HG03045 (cell line): ENCODE measurements around the gene PARD6G.
"Not testable (repeated sequence)": the region's sequence is repeated elsewhere in the genome, so short reads cannot be mapped to it uniquely, and the experiment has no call there.

Source experiments
- ATAC-seq: cut with Tn5 transposase; IDR thresholded peaks from one replicate; pipeline ENCODE4 v1.9.1; 2021; ENCODE audit warnings: mild to moderate bottlenecking, moderate library complexity; ENCODE audit not compliant: unreplicated experiment

The PARD6G gene, protein sequence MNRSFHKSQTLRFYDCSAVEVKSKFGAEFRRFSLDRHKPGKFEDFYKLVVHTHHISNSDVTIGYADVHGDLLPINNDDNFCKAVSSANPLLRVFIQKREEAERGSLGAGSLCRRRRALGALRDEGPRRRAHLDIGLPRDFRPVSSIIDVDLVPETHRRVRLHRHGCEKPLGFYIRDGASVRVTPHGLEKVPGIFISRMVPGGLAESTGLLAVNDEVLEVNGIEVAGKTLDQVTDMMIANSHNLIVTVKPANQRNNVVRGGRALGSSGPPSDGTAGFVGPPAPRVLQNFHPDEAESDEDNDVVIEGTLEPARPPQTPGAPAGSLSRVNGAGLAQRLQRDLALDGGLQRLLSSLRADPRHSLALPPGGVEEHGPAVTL

DNA sequence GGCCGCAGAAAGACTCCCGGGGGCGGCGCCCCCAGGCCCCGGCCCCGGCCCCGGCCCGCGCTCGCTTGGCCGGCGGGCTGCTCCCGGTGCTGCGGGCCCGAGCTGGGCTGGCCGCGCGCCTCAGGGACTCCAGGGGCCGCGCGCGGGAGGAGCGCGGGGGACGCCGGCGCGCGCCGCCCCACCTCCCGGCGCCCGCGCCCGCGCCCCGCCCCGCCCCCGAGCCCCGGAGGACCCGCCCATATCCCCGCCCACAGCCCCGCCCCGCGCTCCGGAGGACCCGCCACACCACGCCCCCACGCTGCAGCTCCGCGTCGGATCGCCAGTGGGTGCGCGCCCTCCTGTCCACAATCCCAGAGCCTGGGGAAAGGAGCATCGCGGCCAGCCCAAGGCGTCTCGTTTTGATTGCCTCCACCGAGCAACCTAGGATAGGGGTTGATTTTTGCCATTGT, at the start of gene PARD6G:
TSS of gene PARD6G (minus strand) at position 122 of the 449 bp plus-strand sequence. CDS start 166 bp downstream, outside the sequence.
- peak; percentile 62 for ATAC-seq

- not testable (repeated sequence) for ATAC-seq
Observed at GRCh38 chr18:80262241-80263033, 15.1 kb upstream of the PARD6G start.

GRCh38 chr18:80259610-80260009, 12.3 kb upstream of the PARD6G start:
- no peak for ATAC-seq

GRCh38 chr18:80258640-80259039, 11.3 kb upstream of the PARD6G start:
- ATAC-seq = no peak

GRCh38 chr18:80257579-80258543, 10.5 kb upstream of the PARD6G start:
- not testable (repeated sequence) for ATAC-seq

DNA sequence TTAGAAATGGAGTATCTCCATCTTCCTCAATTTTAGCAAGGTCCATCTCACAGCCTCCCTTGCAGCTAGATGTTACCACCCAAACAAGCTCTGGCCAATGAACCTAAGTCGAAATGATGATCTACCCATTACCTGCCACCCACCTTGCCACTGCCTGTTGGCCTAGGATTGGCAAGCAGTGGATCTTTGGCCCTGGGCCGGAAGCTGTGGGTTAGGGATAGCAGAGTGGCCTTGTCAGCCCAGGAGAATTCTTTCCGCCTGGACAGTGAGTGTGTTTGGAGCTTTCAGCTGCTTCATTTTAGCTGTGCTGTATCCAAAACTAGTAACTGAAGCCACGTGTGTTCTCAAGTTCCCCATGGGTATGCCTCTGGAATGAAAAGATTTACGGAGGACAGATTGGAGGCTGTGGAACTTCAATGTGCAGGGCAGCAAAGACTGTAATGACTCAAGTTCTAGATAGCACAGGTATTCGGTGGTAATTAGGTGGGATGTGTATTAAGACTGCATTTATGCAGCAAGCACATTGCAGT, 7.7 kb upstream of the PARD6G start:
- no peak for ATAC-seq

DNA sequence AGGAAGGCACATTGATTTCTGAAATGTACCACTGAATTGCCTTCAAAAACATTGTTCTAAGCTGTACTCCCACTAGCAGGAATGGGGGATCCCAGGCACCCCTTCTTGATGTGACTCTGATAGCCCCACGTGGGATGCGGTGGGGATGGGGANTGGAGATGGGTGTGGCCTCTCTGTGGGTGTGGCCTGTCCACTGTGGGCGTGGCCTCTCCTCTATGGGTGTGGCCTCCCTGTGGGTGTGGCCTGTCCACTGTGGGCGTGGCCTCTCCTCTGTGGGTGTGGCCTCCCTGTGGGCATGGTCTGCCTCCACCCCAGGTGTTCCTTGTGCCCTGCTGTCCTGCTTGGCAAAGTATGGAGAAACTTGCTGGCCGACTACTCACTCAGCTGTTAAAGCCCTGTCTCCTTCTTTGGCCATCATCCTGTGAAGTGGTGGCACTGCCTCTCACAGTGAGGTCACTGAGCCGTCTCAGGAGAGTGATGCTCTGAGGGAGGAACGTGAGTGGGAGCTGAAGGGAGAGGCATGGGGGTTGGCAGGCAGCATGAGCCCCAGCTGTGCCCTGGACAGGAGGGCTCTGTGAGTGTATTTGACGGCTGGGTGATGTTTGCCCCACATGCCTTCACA, 6.7 kb upstream of the PARD6G start:
- no peak for ATAC-seq

DNA sequence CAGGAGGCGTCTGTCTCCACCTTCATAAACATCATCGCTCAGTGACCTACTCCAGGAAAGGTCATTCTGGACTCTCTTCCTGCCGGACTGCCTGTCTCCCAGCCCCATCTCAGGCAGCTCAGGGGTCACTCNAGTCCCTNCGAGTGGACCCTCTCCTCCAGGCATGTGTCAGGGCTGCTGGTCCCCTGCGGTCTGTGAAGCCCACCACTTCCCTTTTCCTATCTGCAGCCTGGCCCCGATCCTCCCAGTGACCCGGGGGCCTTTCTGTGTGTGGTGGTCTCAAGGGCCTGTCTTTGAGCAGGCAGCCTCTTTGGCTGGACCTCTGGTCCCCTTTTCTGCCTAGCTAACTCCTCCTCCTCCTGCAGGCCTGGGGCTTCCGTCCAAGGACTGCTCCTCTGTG, 5.9 kb upstream of the PARD6G start:
- ATAC-seq = no peak

- no peak for ATAC-seq
Observed at GRCh38 chr18:80252136-80252535, 4.8 kb upstream of the PARD6G start.

GRCh38 chr18:80251700-80252099, 4.4 kb upstream of the PARD6G start:
- no peak for ATAC-seq

GRCh38 chr18:80250740-80251364, 3.5 kb upstream of the PARD6G start:
- ATAC-seq = no peak

GRCh38 chr18:80249217-80250093, 2.1 kb upstream of the PARD6G start:
- no peak for ATAC-seq

DNA sequence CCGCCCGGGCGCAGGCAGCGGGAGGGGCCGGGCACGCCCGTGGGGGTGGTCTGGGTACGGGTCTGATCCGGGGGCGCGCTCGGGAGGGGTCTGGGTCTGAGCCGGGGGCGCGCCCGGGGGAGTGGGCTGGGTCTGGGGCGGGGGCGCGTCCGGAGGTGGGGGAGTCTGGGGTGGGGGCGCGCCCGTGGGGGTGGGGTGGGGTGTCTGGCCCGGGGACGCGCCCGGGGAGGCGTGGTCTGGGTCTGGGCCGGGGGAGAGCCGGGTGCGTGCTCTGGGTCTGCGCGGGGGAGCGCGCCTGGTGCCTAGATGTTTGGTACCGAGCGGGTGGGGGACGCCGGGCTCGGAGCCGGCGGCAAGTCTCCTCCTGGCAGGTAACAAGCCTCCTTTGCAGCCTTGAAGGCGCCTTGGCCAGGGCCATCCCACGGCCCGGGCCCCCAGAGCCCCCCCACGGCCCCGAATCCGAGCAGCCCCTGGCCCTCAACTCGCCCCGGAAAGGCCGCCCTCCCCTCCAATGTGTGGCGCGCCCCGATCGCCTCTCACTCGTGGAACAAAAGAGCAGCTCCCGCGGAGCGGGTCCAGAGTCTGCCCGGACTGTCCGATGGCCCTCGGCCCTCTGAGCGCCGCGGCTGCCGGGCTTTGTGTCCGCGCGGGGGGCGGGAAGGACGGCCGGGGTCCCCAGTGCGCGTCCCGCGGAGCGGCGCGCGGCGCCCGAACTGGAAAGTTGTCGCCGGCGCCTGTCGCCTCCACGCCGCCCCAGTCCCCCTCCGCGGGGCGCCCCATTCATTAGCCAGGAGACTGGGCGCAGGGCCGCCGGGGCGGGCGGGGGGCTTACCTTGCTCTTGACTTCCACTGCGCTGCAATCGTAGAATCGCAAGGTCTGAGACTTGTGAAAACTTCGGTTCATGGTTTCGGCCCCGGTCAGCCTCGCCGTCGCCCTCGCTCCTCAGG, 595 bp downstream of the PARD6G start:
- peak; percentile 8 for ATAC-seq

GRCh38 chr18:80245781-80246444, 1.4 kb downstream of the PARD6G start:
- ATAC-seq = no peak

- ATAC-seq = no peak
Observed at GRCh38 chr18:80244956-80245730, 2.2 kb downstream of the PARD6G start.

GRCh38 chr18:80244167-80244566, 3.1 kb downstream of the PARD6G start:
- no peak for ATAC-seq
